Hepatocyte (in vitro differentiated cells): Measurements from ENCODE around the gene CPED1.

Experiments used
- EZH2 ChIP-seq: fragments of 200-600 bp; sonication (generic); IDR thresholded peaks from 2 replicates; pipeline ENCODE4 v1.6.1; 2016; ENCODE audit warnings: antibody characterized with exemption, mild to moderate bottlenecking, borderline replicate concordance
- EZH2phosphoT487 ChIP-seq: fragments of 200-600 bp; sonication (generic); IDR thresholded peaks from one replicate; pipeline ENCODE4 v1.6.1; 2018; ENCODE audit warnings: antibody characterized with exemption, mild to moderate bottlenecking, low read depth, moderate library complexity; ENCODE audit not compliant: unreplicated experiment, severe bottlenecking
- TF ChIP-seq, protein P1 (sequence below): fragments of 200-600 bp; sonication (generic); IDR thresholded peaks from 2 replicates; pipeline ENCODE4 v1.5.1; 2016; ENCODE audit warnings: antibody characterized with exemption, mild to moderate bottlenecking; ENCODE audit not compliant: poor library complexity

DNA sequence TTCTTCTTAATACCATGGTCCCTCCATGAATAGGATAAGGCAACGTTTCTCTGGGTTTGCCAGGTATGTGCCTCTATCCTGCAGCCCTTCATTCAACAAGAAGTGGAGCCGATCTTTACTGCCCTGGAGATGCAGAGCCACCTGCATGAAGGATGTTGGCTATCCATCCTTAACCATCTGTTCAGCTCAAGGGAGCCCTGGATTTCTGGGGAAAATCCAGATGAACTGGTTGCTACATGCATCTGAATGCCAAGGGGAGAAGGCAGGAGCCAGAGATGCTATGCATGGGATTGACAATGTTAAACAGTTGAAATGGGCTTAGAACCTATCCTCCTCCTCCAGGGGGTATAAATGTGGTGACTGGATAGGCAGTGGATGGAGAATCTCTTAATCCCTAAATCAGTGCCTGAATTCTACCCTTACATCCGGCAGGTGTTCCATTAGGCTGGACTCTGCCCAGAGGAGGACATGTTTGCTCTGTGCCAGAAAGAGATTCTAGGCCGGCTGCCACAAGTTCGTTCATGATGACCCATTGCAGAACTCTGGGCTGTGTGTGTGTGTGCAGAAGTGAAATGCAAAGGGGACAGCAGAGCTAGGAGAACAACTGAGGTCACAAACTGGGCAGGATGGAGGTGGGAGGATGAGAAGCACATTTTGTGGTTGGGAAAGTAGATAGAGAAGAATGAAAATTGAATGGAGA is 15.6 kb downstream of the CPED1 start:
- TF ChIP-seq, protein P1, sequence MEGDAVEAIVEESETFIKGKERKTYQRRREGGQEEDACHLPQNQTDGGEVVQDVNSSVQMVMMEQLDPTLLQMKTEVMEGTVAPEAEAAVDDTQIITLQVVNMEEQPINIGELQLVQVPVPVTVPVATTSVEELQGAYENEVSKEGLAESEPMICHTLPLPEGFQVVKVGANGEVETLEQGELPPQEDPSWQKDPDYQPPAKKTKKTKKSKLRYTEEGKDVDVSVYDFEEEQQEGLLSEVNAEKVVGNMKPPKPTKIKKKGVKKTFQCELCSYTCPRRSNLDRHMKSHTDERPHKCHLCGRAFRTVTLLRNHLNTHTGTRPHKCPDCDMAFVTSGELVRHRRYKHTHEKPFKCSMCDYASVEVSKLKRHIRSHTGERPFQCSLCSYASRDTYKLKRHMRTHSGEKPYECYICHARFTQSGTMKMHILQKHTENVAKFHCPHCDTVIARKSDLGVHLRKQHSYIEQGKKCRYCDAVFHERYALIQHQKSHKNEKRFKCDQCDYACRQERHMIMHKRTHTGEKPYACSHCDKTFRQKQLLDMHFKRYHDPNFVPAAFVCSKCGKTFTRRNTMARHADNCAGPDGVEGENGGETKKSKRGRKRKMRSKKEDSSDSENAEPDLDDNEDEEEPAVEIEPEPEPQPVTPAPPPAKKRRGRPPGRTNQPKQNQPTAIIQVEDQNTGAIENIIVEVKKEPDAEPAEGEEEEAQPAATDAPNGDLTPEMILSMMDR = no peak
- no peak for TF ChIP-seq EZH2phosphoT487
- no peak for TF ChIP-seq EZH2
